HCT116 (cell line): ENCODE measurements around the gene HMGB1.

Experiments used
- EZH2phosphoT487 ChIP-seq: fragments of 200-600 bp; IDR thresholded peaks from 2 replicates; pipeline ENCODE4 v1.6.1; 2018; ENCODE audit warnings: antibody characterized with exemption, borderline replicate concordance
- POLR2A ChIP-seq: IDR thresholded peaks from 2 replicates; pipeline ENCODE4 v1.7.0; 2011; ENCODE audit warnings: borderline replicate concordance; ENCODE audit not compliant: insufficient read depth, insufficient read length; ENCODE audit errors: extremely low read depth
- POLR2AphosphoS5 ChIP-seq: IDR thresholded peaks from 2 replicates; pipeline ENCODE4 v1.6.1; 2011; ENCODE audit warnings: mild to moderate bottlenecking, low read depth, low read length, moderate library complexity
- REST ChIP-seq: IDR thresholded peaks from 2 replicates; pipeline ENCODE4 v1.6.1; 2012; ENCODE audit warnings: low read depth
- TCF7L2 ChIP-seq: IDR thresholded peaks from 2 replicates; pipeline ENCODE4 v1.7.0; 2011; ENCODE audit warnings: borderline replicate concordance, inconsistent platforms; ENCODE audit not compliant: insufficient read depth, insufficient read length; ENCODE audit errors: extremely low read depth
- YY1 ChIP-seq: IDR thresholded peaks from 2 replicates; pipeline ENCODE4 v1.6.1; 2011; ENCODE audit warnings: low read length, low read depth, moderate library complexity, mild to moderate bottlenecking; ENCODE audit not compliant: insufficient replicate concordance; ENCODE audit errors: extremely low read depth
- TF ChIP-seq, protein P1 (sequence below), 3 experiments: fragments of 200-600 bp in 1 of 3; sonication (generic) in 1 of 3; IDR thresholded peaks in 2 of 3; conservative IDR thresholded peaks in 1 of 3; 2 replicates each; pipeline ENCODE4 v1.5.1; 2012 to 2017; ENCODE audit warnings: low read depth in 2 of 3, low read length in 2 of 3, antibody characterized with exemption in 1 of 3, borderline replicate concordance in 1 of 3, control low read depth in 1 of 3, mild to moderate bottlenecking in 1 of 3, mixed read lengths in 1 of 3, mixed run types in 1 of 3, moderate library complexity in 1 of 3; ENCODE audit not compliant: insufficient read depth in 1 of 3
- TF ChIP-seq, protein P2 (sequence below): IDR thresholded peaks from 2 replicates; pipeline ENCODE4 v1.6.1; 2012

DNA sequence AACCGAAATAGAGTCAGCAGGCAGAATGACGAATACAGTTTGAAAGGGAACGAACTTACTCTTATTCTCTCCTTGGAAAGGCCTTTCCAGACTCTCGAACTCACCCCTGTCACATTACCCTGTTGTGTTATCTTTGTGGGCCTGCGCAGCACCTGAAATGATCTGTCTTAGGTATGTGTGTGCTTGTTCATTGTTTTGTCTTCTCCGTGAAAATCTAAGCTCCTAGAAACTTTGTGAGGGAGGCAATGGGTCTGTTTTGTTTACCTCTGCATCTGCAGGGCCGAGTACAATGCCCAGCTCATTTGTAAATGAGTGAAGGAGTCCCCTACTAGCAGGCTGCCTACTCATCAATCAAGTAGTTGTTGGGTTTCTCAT lies 19.6 kb downstream of the HMGB1 start:
- TF ChIP-seq, protein P1, sequence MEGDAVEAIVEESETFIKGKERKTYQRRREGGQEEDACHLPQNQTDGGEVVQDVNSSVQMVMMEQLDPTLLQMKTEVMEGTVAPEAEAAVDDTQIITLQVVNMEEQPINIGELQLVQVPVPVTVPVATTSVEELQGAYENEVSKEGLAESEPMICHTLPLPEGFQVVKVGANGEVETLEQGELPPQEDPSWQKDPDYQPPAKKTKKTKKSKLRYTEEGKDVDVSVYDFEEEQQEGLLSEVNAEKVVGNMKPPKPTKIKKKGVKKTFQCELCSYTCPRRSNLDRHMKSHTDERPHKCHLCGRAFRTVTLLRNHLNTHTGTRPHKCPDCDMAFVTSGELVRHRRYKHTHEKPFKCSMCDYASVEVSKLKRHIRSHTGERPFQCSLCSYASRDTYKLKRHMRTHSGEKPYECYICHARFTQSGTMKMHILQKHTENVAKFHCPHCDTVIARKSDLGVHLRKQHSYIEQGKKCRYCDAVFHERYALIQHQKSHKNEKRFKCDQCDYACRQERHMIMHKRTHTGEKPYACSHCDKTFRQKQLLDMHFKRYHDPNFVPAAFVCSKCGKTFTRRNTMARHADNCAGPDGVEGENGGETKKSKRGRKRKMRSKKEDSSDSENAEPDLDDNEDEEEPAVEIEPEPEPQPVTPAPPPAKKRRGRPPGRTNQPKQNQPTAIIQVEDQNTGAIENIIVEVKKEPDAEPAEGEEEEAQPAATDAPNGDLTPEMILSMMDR (IDR thresholded peaks at IDR 0.05 in 2 of 3, conservative IDR thresholded peaks at IDR 0.05 in 1 of 3; ENCODE audit: borderline replicate concordance in 1 of 3, insufficient read depth in 1 of 3, low read depth in 2 of 3, low read length in 2 of 3), result no peak
- TF ChIP-seq YY1 (no peak), POLR2A (no peak), REST (no peak), TCF7L2 (no peak), EZH2phosphoT487 (no peak), POLR2AphosphoS5 (no peak)
- TF ChIP-seq, protein P2, sequence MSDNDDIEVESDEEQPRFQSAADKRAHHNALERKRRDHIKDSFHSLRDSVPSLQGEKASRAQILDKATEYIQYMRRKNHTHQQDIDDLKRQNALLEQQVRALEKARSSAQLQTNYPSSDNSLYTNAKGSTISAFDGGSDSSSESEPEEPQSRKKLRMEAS, result no peak
